Nucleus accumbens (tissue), 56 donors: Measurements from ENCODE around the gene MRPS5.
A peak's percentile ranks its signal among the peaks of the same experiment; 100 is the strongest.
"Not testable (repeated sequence)": the region's sequence is repeated elsewhere in the genome, so short reads cannot be mapped to it uniquely, and the experiment has no call there.

Experiments
- DNase-seq, 56 donors: peaks; one replicate each; lab custom pipeline; 2025; lab: John Stamatoyannopoulos, UW

MRPS5 gene

DNA sequence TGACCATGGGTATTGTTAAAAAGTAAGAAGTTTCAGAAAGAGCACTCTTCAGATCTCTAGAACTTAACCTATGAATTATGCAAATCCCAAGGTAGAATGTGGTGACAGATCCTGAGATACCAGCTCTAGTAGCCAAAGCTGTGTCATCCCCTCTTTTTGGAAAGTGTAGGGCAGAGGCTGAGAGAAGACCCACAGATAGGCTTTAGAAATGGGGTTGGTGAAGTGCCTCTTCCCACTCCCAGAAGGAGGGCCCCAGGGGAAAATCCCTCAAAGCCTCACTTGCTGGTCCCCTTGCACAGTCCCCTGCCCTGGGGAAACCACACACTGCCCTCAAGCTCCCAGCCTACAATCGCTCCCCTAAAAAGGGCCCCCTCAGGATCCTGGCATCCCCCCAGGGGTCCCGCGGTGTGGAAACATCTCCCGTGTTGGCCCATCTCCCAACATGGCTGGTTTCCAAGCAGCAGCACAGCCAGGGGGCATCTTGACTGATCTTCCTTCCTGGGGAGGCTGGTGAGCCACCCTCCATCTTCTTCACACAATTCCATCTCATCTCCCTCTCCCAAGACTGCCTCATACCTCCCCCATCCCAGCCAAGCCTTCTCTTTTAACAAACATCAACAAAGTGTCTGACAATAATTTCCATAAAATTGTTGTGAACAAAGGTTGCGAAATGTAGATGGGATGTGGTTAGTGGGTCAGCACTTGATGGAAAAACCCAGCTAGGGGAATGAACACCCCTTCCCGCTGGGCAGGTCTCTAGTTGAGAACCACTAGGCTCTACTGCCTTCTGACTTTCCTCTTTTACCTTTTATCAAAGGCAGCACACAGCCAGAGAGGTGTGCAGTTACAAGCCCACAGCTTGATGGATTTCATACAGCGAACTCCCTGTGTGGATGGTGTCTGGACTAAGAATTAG, 71.0 kb downstream of the MRPS5 start:
- DNase-seq = no peak

DNA sequence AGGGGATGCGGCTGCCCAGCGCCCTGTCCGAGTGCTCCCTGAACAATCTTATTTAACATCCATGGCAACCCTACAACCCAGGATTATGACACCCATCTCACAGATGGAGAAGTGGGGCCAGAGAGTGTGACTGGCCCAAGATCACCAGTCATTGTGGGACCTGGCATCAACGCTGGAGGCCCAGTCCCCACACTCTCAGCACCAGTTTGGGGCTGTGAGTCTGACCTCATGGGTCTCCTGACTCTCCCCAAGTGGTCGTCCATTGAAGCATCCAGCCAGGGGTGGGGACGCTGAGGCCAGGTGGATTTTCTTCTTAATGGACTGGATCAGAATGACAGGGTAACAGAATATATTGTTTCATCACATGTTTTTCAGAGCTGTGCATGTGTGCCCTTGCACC, 71.6 kb downstream of the MRPS5 start:
- DNase-seq = no peak

DNA sequence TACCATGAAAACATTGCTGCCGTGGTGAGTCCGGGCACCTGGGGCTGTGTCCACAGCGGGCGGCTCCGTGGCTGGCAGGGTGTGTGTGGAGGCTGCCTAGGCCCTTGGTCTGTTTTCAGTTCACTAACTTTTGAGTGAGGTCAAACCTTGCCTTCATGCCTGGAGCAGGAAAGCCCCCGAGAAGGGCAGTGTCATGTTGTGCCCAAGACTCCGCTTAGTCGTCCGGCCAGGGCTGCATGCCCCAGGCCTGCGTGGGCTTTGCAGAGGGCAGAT, 72.0 kb downstream of the MRPS5 start:
- no peak for DNase-seq

DNA sequence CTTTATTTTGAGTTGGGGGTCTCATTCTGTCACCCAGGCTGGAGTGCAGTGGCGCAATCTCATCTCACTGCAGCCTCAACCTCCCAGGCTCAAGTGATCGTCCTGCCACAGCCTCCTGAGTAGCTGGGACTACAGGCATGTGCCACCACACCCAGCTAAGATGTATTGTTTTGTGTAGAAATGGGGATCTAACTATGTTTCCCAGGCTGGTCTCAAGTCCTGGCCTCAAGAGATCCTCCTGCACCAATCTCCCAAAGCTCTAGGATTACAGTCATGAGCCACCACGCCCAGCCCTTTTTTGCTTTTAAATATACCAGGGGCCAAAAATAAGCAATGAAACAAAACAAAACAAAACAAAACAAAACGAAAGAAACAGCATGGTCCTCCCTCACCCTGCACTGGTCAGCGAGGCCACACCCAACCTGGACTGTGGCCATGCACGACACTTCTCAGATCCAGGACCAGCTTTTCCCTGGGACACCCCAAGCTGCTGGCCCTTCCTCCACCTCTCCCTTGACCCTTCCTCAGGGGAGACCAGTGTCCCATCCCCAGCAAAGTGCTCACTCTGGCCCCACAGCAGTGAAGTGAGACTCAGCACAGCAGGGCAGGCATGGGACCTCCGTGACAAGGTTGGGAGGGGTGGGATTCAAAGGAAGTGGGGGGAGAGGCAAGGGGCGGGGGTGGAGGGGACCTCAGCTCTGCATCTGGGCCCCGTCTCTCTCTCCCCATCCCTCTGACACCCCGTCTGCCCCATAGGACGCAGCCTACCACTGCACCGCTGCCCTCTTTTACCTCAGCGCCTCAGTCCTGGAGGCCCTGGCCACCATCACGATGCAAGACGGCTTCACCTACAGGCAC, 72.6 kb downstream of the MRPS5 start:
- no peak for DNase-seq

DNA sequence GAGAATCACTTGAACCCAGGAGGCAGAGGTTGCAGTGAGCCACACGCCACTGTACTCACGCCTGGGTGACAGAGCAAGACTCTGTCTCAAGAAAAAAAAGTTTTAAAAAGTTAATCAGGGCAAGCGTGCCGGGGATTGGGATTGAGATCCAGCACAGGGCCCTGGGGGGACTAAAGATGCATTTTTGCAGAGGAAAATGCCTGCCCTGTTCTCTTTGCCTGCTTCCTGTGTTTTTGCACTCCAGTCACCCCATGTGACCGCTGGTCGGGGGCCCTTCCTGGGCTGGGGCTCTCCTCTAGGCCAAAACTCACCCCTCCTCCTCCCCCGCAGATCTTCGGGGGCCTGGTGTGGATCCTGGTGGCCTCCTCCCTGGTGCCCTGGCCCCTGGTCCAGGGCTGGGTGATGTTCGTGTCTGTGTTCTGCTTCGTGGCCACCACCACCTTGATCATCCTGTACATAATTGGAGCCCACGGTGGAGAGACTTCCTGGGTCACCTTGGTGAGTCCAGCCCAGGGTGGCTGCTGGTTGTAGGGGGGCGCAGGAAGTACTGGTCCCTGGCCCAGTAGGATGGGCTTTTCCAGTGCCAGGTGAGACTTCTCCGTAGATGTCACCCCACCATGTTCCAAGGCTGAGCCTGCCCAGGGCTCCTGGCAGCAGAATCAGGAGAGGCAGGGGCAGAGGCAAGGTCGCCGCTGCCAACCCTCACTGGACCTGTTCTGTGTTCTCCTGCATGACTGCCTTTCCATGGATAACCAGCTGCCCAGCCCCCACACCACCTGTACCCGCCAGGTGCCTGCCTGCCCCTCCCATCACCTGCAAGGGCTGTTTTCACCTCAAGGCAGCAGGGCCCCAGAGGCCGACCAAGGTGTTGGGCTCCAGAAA, 73.7 kb downstream of the MRPS5 start:
- no peak for DNase-seq

DNA sequence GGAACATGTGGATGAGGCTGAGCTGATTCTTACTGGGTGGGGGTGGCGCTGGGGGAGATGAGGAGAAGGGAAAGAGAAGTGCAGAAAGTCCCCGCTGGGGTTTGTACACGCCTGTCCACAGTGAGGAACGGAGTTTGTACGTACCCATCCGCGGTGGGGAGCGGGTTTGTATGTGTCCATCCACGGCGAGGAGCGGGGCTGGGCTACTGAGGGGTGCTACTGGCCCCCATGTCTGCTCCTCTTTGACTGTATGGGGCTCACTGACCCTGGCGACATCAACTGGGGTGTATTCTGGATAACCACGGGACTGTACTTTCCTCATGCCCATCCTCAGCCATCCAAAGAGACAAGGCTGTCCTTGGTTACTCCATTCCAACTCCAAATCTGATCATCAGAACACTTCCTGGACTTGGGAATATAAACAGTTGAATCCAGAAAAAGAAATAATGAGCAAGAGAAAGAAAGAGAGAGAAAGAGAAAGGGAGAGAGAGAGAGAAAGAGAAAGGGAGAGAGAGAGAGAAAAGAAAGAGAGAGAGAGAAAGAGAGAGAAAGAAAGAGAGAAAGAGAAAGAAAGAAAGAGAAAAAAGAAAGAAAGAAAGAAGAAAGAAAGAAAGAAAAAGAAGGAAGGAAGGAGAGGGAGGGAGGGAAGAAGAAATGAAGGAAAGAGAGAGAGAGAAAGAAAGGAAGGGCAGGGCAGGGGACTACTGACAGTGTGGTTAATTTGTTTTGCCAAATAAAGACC, 75.1 kb downstream of the MRPS5 start:
- DNase-seq = no peak

DNA sequence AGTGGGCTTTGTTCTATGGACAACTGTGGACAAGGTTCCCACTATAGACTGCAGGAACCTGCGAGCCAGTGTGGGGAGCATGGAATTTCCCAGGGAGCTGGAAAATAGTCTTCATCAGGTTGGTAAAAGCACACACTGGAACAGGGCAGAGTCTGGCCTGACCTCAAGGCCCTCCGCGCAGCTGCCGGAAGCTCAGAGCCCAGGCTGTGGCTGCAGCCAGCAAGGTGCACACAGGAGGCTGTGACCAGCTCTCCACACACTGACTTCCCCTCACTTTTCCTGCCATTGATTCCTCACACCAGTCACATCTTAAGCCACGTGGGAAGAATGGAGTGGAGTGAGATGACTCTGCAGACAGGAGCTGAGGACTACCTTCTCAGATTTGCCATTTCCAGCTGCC, 77.0 kb downstream of the MRPS5 start:
- DNase-seq = no peak

DNA sequence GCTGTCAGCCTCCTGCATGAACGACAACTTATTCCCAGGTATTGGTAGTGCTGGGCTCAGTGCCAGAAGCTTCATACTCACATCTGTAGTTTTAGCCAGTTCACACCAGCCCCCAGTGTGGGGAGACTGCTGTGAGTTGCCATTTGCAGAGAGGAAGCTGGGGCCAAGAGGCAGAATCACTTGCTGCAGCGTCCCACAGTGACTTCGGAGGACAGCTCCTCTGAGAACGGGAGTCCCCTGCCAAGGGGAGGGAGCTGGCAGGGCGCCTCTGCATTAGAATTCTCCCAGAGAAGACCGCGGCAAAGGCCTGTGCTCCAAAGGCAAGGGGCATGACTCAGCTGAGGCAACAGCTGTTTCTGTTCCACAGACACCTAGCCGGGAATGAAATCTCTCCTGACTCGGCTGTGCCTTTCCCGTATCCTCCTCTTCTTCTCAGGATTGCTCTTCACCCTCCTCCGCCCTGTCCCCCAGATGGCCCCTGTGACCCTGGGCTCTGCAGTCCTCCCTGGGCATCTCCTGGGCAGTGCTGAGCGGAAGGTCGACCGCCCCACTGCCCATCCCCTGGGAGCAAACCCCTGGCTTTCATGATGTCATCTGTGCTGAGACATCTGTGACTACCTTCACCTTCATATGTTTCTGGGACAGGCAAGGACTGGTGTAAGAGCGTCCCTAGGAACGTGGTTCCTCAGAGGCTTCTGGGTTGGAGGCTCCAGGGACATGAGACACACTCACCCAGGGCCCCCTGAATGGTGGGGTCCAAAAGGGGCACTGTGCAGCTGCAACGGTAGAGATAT, 78.1 kb downstream of the MRPS5 start:
- DNase-seq = peak in 54 of 56 donors; percentile 50 to 92 (median 82)

DNA sequence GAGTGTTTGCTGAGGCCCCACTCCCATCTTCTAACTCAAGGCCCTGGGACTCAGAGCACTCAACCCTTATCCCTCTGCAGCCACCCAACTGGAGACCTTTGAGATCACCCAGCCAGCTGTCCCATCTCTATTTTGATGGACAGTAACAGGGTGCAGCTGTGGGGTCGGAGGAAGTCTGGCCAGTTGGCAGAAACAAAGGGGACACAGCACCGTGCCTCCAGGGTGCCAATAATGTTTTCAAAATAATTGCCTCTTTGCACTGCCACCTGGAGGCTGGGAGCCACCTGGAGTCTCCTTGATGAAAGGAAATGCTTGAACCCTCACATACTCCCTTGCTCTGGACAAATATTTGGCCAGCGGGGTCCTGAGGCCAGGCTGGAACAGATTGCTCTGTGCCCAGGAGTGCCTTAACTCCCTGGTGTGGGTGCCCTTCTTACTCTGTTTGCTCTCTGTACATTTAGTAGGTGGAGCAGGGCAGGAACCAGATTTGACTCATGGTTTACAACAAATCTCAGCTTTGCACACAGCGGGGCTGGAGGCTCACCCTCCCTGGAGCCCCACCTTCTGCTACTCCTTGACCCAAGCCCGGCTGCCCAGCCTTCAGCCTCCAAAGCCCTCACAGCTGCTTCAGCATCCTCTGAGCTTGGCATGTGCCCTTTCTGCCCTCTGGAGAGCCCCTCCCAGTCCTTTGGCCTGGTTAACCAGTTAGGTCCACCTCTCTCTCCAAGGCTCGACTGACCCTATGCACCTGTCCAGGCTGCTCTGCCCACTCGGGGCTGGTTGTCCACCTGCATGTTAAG, 78.9 kb downstream of the MRPS5 start:
- DNase-seq = no peak

DNA sequence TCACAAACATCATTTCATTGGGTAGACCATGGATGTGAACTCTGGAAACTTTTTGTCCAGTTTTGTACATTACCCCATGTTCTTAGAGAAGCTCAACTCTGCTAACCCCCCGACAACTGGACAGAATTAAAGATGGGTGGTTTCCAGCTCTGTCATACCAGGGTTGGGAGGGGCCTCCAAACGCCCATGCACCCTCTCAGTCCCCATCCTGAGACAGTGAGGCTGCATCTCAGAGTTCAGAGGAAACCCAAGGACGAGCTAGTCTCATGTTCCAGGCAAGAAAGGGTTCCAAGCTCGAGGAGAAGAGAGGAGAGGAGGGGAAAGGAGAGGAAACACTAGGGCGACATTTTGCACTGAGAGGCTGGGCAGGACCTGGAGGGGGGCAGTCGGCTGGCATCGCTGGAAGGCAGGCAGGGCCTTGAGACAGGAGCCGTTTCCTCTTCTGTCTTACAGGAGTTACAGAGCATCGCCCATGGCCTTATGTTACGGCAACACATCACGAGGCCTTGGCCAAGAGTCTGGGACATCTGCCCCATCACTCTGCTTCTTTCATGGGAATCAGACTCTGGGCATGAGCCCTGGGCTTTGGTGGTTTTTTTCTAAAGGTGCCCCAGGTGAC, 79.7 kb downstream of the MRPS5 start:
- no peak for DNase-seq

DNA sequence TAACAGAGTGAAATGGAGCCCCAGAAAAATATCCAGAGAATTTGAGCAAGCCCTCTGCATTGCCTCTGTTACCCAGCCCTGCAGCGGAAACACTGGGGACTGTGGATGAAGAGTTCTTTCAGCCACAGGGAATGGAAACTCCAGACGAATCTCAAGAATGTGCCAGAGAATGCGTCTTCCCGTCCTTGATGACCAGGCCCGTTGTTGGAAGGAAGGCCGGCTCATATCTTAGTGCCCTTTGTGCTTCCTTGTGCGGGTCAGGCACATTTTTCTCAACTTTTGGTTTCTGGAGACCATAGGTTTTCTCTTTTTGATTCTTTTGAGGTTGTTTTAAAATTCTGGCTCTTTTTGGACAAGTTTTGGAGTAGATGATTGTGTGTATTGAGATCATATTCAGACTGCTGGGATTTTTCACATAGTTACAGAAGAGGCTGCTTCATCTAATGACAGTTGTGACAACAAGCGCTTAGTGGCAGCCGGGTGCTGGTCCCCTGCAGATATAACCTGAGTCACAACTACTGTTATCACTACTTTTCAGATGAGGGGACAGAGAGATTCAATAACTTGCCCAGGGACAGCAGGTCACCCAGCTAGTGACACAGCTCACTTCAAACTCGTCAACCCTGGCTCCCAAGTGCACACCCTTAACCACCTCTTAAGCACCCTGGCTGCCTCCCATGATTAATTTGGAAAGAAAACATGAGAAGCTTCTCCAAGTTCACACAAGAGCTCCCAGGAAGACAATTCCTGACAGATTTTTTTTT, 80.4 kb downstream of the MRPS5 start:
- no peak for DNase-seq

DNA sequence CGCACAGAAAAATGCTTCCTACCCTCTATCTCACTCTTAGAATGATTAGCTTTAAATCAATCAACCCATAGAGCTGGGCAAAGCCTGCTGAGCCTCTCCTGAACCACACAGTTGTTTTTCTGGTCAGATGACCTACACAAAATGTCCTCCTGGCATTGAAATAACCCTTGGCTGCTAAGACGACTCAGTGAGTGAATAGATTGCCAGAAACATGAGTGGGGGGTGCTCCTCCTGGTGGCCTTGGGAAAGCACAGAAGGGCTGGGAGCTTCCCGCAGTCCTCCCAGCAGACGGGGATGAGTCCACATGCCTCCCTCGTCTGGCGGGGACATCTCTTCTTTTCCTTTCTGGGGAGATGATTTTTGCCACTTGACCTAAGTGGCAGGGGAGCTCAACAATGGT, 81.2 kb downstream of the MRPS5 start:
- DNase-seq = peak in 4 of 56 donors; percentile 21 to 45 (median 32)

DNA sequence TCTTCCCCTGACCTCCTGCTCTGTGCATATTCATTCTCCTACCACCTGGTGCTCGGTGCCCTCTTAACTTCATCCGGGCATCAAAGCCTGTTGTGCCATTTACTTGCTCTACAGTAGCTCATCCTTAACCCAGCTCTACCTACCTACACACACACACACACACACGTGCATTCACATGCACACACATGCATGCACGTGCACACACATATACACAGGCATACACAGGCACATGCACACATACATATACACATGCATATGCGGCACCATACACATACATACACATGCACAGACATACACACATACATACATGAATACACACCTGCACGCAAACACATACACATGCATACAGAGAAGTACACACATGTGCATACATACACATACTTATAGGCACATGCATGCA, 81.6 kb downstream of the MRPS5 start:
- DNase-seq = no peak

DNA sequence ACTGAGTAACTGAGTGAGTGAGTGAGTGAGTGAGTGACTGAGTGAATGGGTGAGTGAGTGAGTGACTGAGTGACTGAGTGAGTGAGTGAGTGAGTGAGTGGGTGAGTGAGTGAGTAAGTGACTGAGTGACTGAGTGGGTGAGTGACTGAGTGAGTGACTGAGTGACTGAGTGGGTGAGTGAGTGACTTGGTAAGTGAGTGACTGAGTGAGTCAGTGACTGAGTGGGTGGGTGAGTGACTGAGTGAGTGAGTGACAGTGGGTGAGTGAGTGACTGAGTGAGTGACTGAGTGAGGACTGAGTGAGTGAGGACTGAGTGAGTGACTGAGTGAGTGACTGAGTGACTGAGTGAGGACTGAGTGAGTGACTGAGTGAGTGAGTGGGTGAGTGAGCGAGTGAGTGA, 82.2 kb downstream of the MRPS5 start:
- no peak for DNase-seq

DNA sequence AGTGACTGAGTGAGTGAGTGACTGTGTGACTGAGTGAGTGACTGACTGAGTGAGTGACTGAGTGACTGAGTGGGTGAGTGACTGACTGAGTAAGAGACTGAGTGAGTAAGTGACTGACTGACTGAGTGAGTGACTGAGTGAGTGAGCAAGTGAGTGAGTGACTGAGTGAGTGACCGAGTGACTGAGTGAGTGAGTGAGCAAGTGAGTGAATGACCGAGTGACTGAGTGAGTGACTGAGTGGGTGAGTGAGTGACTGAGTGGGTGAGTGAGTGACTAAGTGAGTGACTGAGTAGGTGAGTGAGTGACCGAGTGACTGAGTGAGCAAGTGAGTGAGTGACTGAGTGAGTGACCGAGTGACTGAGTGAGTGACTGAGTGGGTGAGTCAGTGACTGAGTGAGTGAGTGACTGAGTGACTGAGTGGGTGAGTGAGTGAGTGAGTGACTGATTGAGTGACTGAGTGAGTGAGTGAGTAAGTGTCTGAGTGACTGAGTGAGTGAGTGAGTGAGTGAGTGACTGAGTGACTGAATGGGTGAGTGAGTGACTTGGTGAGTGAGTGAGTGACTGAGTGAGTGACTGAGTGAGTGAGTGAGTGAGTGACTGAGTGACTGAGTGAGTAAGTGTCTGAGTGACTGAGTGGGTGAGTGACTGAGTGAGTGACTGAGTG, 82.8 kb downstream of the MRPS5 start:
- DNase-seq = no peak

DNA sequence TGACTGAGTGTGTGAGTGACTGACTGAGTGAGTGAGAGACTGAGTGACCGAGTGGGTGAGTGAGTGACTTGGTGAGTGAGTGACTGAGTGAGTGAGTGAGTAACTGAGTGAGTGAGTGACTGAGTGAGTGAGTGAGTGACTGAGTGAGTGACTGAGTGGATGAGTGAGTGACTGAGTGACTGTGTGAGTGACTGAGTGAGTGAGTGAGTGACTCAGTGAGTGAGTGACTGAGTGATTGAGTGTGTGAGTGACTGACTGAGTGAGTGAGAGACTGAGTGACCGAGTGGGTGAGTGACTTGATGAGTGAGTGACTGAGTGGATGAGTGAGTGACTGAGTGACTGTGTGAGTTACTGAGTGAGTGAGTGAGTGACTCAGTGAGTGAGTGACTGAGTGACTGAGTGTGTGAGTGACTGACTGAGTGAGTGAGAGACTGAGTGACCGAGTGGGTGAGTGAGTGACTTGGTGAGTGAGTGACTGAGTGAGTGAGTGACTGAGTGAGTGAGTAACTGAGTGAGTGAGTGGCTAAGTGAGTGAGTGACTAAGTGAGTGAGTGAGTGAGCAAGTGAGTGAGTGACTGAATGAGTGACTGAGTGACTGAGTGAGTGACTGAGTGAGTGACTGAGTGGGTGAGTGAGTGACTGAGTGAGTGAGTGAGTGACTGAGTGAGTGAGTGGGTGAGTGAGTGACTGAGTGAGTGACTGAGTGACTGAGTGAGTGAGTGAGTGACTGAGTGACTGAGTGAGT, 83.6 kb downstream of the MRPS5 start:
- not testable (repeated sequence) for DNase-seq
